GM23248 (cell line): ENCODE data around the gene CNKSR3.

Source experiments
- EZH2 ChIP-seq: fragments of 200-600 bp; sonication (generic); IDR thresholded peaks from 2 replicates; pipeline ENCODE4 v1.6.1; 2018; ENCODE audit warnings: antibody characterized with exemption, mild to moderate bottlenecking; ENCODE audit not compliant: insufficient read depth, poor library complexity, severe bottlenecking
- EZH2phosphoT487 ChIP-seq: fragments of 200-600 bp; sonication (generic); IDR thresholded peaks from 2 replicates; pipeline ENCODE4 v1.6.1; 2018; ENCODE audit warnings: antibody characterized with exemption, moderate library complexity, mild to moderate bottlenecking, low read depth; ENCODE audit not compliant: insufficient read depth

DNA sequence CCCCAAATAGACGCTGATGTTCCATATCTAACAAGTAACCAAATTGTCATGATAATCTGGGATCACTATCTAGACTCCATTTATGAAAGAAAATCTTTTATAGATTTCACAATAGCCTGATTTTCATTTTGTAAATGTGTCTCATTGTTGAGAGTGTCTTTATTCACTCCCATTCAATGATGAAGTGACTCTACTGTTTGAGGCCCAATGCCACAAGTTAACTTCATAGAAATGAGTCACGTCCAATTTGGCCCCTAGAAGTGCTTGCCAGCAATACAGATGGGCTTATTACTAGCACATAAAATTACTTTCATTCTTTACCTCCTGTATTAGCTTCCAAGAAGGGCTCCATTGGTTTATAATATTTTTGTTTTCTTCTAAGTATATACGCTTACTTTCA lies 160.2 kb downstream of the CNKSR3 start:
- no peak for TF ChIP-seq EZH2phosphoT487
- TF ChIP-seq EZH2 = no peak
